ENCODE data around the gene REV3L. TPM values are rescaled to one million over a fixed set of nuclear protein-coding genes. Genes with fewer than 3 reads are reported as not detected.
A peak's percentile ranks its signal among the peaks of the same experiment; 100 is the strongest.

The REV3L gene
- total and polyA plus RNA-seq, 9 of the 15 experiments (the other 6 are each of a cell fraction or from before 2014, with no cell fraction given), result 5.5 to 24.4 (median 14.4) TPM

DNA sequence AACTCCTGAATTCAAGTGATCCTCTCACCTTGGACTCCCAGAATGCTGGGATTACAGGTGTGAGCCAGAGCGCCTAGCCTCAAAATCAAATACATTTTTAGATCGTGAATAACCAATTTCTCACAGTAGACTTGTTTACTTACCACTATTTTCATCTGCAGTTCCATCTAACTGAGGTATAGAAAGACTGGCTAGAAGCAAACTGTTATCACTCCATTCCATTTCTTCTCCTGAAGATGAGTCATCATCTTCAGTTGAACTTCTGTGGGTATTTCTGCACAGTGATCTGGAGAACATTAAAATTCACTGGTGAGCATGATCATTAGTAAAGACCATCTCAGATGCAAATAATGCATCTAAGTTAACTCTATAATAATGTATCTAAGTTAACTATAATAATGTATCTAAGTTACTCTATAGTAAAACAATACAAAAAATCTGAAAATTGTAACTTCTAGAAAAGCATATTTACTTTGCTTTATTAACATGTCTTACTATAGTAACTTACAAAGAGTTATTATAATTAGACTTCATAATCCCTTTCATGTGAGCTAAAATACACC lies 105.4 kb downstream of the REV3L start (continued):
- TF ChIP-seq DPF2 (IDR thresholded peaks at IDR 0.05), result peak; percentile 93
- TF ChIP-seq JUN (IDR thresholded peaks at IDR 0.05; ENCODE audit: borderline replicate concordance, low read depth, low read length), result peak; percentile 91
- TF ChIP-seq JUN (CRISPR knock-in tag; IDR thresholded peaks at IDR 0.05; ENCODE audit: borderline replicate concordance), result no peak
- peak; percentile 31; the same call in 1 of the 2 replicates for TF ChIP-seq TAL1 (IDR thresholded peaks at IDR 0.05)
- no peak for TF ChIP-seq TCF7 (IDR thresholded peaks at IDR 0.05; ENCODE audit: borderline replicate concordance)
- peak; percentile 42; the same call in 1 of the 2 replicates for TF ChIP-seq ZNF24 (IDR thresholded peaks at IDR 0.05)
- peak; percentile 82 for TF ChIP-seq JUNB (CRISPR knock-in tag; conservative IDR thresholded peaks at IDR 0.05)
- TF ChIP-seq ATF7 (IDR thresholded peaks at IDR 0.05), result 0 out of 2 replicates have a peak, but pooled peaks have one; percentile 18
- TF ChIP-seq, protein P1, sequence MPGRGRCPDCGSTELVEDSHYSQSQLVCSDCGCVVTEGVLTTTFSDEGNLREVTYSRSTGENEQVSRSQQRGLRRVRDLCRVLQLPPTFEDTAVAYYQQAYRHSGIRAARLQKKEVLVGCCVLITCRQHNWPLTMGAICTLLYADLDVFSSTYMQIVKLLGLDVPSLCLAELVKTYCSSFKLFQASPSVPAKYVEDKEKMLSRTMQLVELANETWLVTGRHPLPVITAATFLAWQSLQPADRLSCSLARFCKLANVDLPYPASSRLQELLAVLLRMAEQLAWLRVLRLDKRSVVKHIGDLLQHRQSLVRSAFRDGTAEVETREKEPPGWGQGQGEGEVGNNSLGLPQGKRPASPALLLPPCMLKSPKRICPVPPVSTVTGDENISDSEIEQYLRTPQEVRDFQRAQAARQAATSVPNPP (IDR thresholded peaks at IDR 0.05; ENCODE audit: borderline replicate concordance, insufficient read depth, insufficient read length), result no peak
- TF ChIP-seq FOXA3 (CRISPR knock-in tag; conservative IDR thresholded peaks at IDR 0.05 in 1 of 2, IDR thresholded peaks at IDR 0.05 in 1 of 2), result peak in 1 of 2 experiments; percentile 65; a peak in 3 of 4 replicates
- peak; percentile 95 for TF ChIP-seq SMARCA4 (IDR thresholded peaks at IDR 0.05)
- TF ChIP-seq SLC30A9 (CRISPR knock-in tag; IDR thresholded peaks at IDR 0.05), result no peak
- TF ChIP-seq CBFA2T3 (IDR thresholded peaks at IDR 0.05), result peak; percentile 67
- peak; percentile 99 for TF ChIP-seq JUND (IDR thresholded peaks at IDR 0.05; ENCODE audit: borderline replicate concordance, low read depth, low read length)
- peak; percentile 98 for TF ChIP-seq JUND (tag; IDR thresholded peaks at IDR 0.05; ENCODE audit: borderline replicate concordance, low read depth, low read length)
- TF ChIP-seq, protein P2, sequence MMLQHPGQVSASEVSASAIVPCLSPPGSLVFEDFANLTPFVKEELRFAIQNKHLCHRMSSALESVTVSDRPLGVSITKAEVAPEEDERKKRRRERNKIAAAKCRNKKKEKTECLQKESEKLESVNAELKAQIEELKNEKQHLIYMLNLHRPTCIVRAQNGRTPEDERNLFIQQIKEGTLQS (IDR thresholded peaks at IDR 0.05), result peak; percentile 98
- TF ChIP-seq, protein P2 (CRISPR knock-in tag; conservative IDR thresholded peaks at IDR 0.05), result no peak
- TF ChIP-seq, protein P3, sequence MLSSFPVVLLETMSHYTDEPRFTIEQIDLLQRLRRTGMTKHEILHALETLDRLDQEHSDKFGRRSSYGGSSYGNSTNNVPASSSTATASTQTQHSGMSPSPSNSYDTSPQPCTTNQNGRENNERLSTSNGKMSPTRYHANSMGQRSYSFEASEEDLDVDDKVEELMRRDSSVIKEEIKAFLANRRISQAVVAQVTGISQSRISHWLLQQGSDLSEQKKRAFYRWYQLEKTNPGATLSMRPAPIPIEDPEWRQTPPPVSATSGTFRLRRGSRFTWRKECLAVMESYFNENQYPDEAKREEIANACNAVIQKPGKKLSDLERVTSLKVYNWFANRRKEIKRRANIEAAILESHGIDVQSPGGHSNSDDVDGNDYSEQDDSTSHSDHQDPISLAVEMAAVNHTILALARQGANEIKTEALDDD (IDR thresholded peaks at IDR 0.05), result peak; percentile 71
- TF ChIP-seq, protein P4, sequence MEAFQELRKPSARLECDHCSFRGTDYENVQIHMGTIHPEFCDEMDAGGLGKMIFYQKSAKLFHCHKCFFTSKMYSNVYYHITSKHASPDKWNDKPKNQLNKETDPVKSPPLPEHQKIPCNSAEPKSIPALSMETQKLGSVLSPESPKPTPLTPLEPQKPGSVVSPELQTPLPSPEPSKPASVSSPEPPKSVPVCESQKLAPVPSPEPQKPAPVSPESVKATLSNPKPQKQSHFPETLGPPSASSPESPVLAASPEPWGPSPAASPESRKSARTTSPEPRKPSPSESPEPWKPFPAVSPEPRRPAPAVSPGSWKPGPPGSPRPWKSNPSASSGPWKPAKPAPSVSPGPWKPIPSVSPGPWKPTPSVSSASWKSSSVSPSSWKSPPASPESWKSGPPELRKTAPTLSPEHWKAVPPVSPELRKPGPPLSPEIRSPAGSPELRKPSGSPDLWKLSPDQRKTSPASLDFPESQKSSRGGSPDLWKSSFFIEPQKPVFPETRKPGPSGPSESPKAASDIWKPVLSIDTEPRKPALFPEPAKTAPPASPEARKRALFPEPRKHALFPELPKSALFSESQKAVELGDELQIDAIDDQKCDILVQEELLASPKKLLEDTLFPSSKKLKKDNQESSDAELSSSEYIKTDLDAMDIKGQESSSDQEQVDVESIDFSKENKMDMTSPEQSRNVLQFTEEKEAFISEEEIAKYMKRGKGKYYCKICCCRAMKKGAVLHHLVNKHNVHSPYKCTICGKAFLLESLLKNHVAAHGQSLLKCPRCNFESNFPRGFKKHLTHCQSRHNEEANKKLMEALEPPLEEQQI (IDR thresholded peaks at IDR 0.05), result 0 out of 2 replicates have a peak, but pooled peaks have one; percentile 33
- TF ChIP-seq STAT5A (IDR thresholded peaks at IDR 0.05; ENCODE audit: borderline replicate concordance, low read length), result 0 out of 2 replicates have a peak, but pooled peaks have one; percentile 15
- peak; percentile 46 for TF ChIP-seq FOS (IDR thresholded peaks at IDR 0.05; ENCODE audit: extremely low read depth, insufficient read length)
- TF ChIP-seq BCOR (IDR thresholded peaks at IDR 0.05), result no peak
